Suprapubic skin (tissue), 4 donors: ENCODE data around the gene EGFL7. TPM values are rescaled to one million over a fixed set of nuclear protein-coding genes. Genes with fewer than 3 reads are reported as not detected.

Experiments used
- DNase-seq, 2 donors: peaks; one replicate each; pipeline ENCODE4 v3.0.0-alpha.2; 2019; ENCODE audit warnings: low spot score in 2 of 2
- H3K27ac ChIP-seq: fragments of 200-600 bp; sonication (generic); one replicate; pipeline ENCODE4 v1.5.1; 2019
- H3K27me3 ChIP-seq: fragments of 200-600 bp; sonication (generic); one replicate; pipeline ENCODE4 v1.5.1; 2019
- H3K36me3 ChIP-seq: fragments of 200-600 bp; sonication (generic); one replicate; pipeline ENCODE4 v1.5.1; 2019
- H3K4me1 ChIP-seq: fragments of 200-600 bp; sonication (generic); one replicate; pipeline ENCODE4 v1.5.1; 2019
- H3K4me3 ChIP-seq: fragments of 200-600 bp; sonication (generic); one replicate; pipeline ENCODE4 v1.5.1; 2019; ENCODE audit warnings: mild to moderate bottlenecking
- H3K9me3 ChIP-seq: fragments of 200-600 bp; sonication (generic); one replicate; pipeline ENCODE4 v1.5.1; 2019
- EP300 ChIP-seq: sonication (generic); formaldehyde crosslinking; IDR thresholded peaks from one replicate; pipeline ENCODE4 v1.6.1; 2017; ENCODE audit warnings: antibody characterized with exemption
- POLR2A ChIP-seq, 2 donors: fragments of 450-650 bp; IDR thresholded peaks; one replicate each; pipeline ENCODE4 v1.6.1; 2017; ENCODE audit warnings: antibody characterized with exemption in 2 of 2, mild to moderate bottlenecking in 2 of 2, moderate library complexity in 2 of 2
- POLR2AphosphoS5 ChIP-seq, 3 donors: sonication (generic); formaldehyde crosslinking; IDR thresholded peaks; one replicate each; pipeline ENCODE4 v1.6.1; 2017; ENCODE audit warnings: antibody characterized with exemption in 3 of 3
- WGBS: methylation state at CpG from one replicate; pipeline ENCODE4 v1.1.5; 2018; 5-methylcytosine and 5-hydroxymethylcytosine counted together
- total RNA-seq, 4 donors: library from RNA; depleted of rRNA; stranded (reverse); fragments of >200 nt; gene quantifications; one replicate each; pipeline ENCODE4 v1.1.0, GENCODE V29; 2016
- TF ChIP-seq, protein P1 (sequence below), 2 donors: fragments of 200-600 bp in 1 of 2; fragments of 450-650 bp in 1 of 2; sonication (generic) in 1 of 2; IDR thresholded peaks; one replicate each; pipeline ENCODE4 v1.5.1; 2016 to 2019; ENCODE audit warnings: antibody characterized with exemption in 2 of 2, mild to moderate bottlenecking in 1 of 2, moderate library complexity in 1 of 2

Gene EGFL7
- total RNA-seq, 4 donors from 2014 or later = 12.2 to 49.6 (median 28.6) TPM

DNA sequence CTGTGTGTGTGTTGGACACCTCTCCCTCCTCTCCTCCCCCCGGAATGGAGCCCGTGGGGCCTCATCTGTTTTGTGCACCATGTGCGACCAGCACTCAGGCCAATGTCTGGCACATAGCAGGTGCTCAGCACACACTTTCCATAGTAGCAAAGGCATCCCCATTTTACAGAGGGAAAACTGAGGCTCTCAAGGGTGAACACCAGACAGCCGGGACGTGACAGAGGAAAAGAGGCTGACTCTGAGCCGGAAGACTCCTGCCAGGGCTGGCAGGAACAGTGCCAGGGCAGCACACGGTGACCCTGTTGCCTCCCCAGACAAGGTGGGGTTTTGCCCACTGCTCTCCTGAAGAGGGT is 26.4 kb downstream of the EGFL7 start:
- no peak for TF ChIP-seq POLR2A (IDR thresholded peaks at IDR 0.05)
- no peak for TF ChIP-seq POLR2AphosphoS5 (IDR thresholded peaks at IDR 0.05)
- no peak for TF ChIP-seq EP300
- TF ChIP-seq, protein P1, sequence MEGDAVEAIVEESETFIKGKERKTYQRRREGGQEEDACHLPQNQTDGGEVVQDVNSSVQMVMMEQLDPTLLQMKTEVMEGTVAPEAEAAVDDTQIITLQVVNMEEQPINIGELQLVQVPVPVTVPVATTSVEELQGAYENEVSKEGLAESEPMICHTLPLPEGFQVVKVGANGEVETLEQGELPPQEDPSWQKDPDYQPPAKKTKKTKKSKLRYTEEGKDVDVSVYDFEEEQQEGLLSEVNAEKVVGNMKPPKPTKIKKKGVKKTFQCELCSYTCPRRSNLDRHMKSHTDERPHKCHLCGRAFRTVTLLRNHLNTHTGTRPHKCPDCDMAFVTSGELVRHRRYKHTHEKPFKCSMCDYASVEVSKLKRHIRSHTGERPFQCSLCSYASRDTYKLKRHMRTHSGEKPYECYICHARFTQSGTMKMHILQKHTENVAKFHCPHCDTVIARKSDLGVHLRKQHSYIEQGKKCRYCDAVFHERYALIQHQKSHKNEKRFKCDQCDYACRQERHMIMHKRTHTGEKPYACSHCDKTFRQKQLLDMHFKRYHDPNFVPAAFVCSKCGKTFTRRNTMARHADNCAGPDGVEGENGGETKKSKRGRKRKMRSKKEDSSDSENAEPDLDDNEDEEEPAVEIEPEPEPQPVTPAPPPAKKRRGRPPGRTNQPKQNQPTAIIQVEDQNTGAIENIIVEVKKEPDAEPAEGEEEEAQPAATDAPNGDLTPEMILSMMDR (IDR thresholded peaks at IDR 0.05) = no peak
- Histone ChIP-seq H3K4me1 (peaks cover 42% of the 10 kb centered on the region), H3K36me3 (no peaks in the 10 kb centered on the region), H3K4me3 (no peak overlapping the region), H3K27ac (no peak overlapping the region), H3K27me3 (no peaks in the 10 kb centered on the region), H3K9me3 (no peaks in the 10 kb centered on the region)
- 77% methylated on average over 7 of the region's 7 CpGs for WGBS
- no peak for DNase-seq

GRCh38 chr9:136690104-136690805 is 27.5 kb downstream of the EGFL7 start:
- no peak overlapping the region for H3K27ac ChIP-seq
- H3K9me3 ChIP-seq = no peaks in the 10 kb centered on the region
- no peaks in the 10 kb centered on the region for H3K36me3 ChIP-seq
- WGBS = 73% methylated on average over 3 of the region's 25 CpGs
- peaks cover 45% of the 10 kb centered on the region for H3K4me1 ChIP-seq
- DNase-seq = no peak
- H3K27me3 ChIP-seq = no peaks in the 10 kb centered on the region
- TF ChIP-seq EP300 (no peak), POLR2A (IDR thresholded peaks at IDR 0.05) (no peak), POLR2AphosphoS5 (IDR thresholded peaks at IDR 0.05) (no peak)
- TF ChIP-seq, protein P1 (IDR thresholded peaks at IDR 0.05) = no peak
- H3K4me3 ChIP-seq = no peak overlapping the region

GRCh38 chr9:136690806-136691261 is 28.1 kb downstream of the EGFL7 start:
- no peak overlapping the region for H3K4me3 ChIP-seq
- peaks cover 44% of the 10 kb centered on the region for H3K4me1 ChIP-seq
- no peaks in the 10 kb centered on the region for H3K9me3 ChIP-seq
- DNase-seq = no peak
- TF ChIP-seq POLR2AphosphoS5 (IDR thresholded peaks at IDR 0.05) = no peak
- TF ChIP-seq EP300 = no peak
- no peak for TF ChIP-seq POLR2A (IDR thresholded peaks at IDR 0.05)
- TF ChIP-seq, protein P1 (IDR thresholded peaks at IDR 0.05) = no peak
- WGBS = 65% methylated on average over 5 of the region's 15 CpGs
- no peak overlapping the region for H3K27ac ChIP-seq
- H3K27me3 ChIP-seq = no peaks in the 10 kb centered on the region
- H3K36me3 ChIP-seq = no peaks in the 10 kb centered on the region

GRCh38 chr9:136691316-136692184 is 28.8 kb downstream of the EGFL7 start:
- no peak overlapping the region for H3K27ac ChIP-seq
- H3K27me3 ChIP-seq = peaks cover 2% of the 10 kb centered on the region
- H3K4me1 ChIP-seq = peaks cover 37% of the 10 kb centered on the region
- 89% methylated on average over 3 of the region's 29 CpGs for WGBS
- no peak for DNase-seq
- TF ChIP-seq POLR2A (IDR thresholded peaks at IDR 0.05) = no peak
- TF ChIP-seq EP300 = no peak
- TF ChIP-seq, protein P1 (IDR thresholded peaks at IDR 0.05) = no peak
- no peak for TF ChIP-seq POLR2AphosphoS5 (IDR thresholded peaks at IDR 0.05)
- no peaks in the 10 kb centered on the region for H3K36me3 ChIP-seq
- no peak overlapping the region for H3K4me3 ChIP-seq
- no peaks in the 10 kb centered on the region for H3K9me3 ChIP-seq
